GM18870 (cell line): ENCODE data around the gene RNF213.

Source experiments
- ATAC-seq: cut with Tn5 transposase; IDR thresholded peaks from one replicate; pipeline ENCODE4 v1.9.1; 2021; ENCODE audit warnings: moderate library complexity; ENCODE audit not compliant: unreplicated experiment

Gene RNF213

DNA sequence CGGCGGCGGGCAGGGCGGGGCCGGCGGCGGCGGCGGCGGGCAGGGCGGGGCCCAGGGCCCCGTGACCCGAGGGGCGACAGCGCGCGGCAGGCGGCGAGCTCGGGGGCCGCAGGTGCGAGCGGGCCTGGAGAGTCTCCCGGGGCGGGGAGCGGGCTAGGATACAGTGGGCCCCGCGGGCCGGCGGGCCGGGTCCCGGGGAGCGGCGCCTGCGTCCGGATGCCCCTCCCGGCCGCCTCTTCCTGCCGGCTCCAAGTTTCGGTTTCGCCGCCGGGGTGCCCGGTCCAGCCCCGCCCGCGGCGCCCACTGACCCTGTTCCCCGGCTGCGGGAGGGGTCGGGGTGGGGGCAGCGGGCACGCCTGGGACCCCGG, at the start of gene RNF213:
TSS of gene RNF213 (plus strand) at position 62 of the 368 bp plus-strand sequence. CDS start 2,830 bp downstream, outside the sequence.
- ATAC-seq: no peak

GRCh38 chr17:80212109-80212508, 48.5 kb upstream of the RNF213 start:
- ATAC-seq: no peak

DNA sequence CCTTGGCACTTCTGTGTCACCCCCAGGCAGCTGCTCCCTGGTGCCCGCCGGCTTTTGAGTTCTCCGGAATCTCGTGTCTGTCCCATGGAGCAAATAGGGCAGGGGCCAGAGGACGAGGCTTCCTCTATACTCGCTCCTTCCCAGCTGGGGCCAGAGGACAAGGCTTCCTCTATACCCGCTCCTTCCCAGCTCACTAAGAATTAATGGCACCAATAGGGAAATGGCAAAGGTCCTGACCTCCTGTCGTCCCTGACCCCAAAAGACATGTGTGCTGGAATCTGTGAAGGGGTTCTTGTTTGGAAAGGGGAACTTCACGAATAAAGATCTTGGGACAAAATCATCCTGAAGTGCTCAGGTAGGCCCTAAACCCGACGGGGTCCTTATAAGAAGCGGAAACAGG, 48.1 kb upstream of the RNF213 start:
- ATAC-seq: no peak

DNA sequence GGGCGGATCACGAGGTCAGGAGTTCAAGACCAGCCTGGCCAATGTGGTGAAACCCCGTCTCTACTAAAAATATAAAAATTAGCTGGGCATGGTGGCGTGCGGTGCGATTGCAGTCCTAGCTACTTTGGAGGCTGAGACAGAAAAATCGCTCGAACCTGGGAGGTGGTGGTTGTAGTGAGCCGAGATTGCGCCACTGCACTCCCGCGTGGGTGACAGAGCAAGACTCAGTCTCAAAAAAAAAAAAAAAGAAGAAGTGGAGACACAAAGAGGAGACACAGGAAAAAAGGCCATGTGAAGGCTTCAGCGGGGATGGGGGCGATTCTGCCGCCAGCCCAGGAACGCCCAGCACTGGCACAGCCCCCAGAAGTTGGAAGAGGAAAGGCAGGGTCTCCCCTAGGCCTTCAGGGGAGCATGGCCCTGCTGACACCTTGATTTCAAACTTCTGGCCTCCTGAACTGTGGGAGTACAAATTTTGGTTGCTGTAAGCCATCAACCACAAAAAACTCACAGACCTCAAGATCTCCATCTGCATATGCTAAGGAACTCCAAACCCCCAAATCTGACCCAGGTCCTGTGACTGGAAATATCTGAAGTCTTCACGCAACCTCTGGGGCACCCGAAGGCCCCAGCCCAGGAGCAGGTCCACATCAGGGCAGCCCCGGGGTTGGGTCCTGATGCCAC, 47.5 kb upstream of the RNF213 start:
- ATAC-seq: no peak

DNA sequence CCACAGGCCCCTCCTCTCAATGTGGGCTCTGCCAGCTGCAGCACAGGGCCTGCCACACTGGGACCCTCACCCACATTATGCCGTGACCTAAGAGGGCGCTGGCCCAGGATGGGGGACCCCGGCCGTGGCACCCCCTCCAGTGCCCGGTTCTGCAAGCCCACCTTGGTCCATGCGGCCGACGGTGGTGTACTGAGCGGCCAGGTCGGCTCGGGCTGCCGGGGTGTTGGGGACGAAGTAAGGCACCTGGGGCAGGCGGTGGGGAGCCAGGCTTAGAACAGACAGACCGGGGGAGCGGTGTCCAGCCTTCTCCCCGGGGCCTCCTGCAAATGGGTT, 47.0 kb upstream of the RNF213 start:
- ATAC-seq: no peak

GRCh38 chr17:80214012-80214877, 46.4 kb upstream of the RNF213 start:
- ATAC-seq: no peak

- no peak for ATAC-seq
These were observed 45.8 kb upstream of the RNF213 start for GRCh38 chr17:80214878-80215210.

GRCh38 chr17:80216473-80217456, 43.9 kb upstream of the RNF213 start:
- no peak for ATAC-seq

GRCh38 chr17:80217703-80218362, 42.8 kb upstream of the RNF213 start:
- no peak for ATAC-seq

DNA sequence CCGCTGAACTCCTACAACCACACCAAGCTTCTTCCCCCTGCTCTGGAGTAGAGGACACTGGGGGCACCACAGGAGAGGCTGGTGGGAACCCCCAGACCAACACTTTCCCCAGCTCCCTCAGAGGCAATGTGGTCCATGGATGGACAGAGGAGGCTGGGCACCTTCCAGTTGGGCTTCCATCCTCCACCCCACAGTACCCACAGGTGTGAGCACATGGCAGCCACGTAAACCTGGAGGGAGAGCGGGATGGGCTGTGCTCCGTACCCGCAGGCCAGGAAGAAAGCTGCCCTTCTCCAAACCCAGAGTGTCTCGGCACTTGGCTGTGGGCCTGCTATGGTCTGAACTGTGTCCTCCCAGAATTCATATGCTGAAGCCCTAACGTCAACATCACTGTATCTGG, 42.3 kb upstream of the RNF213 start:
- ATAC-seq: no peak

- no peak for ATAC-seq
These were observed 41.5 kb upstream of the RNF213 start for GRCh38 chr17:80219013-80219762.

DNA sequence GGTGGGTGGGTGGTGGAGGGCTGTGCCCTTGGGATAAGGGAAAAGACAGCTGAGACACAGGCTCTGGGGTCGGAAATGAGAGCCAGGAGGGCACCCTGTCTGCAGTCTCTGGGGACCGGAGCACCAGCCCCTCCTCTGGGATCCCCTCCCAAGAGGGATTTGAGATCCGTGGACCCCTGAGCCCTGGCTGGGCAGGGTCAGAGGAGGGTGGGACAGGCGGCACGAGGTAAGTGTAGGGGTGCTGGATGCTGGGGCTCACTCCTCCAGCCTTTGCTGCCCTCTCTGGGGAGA, 40.9 kb upstream of the RNF213 start:
- no peak for ATAC-seq

DNA sequence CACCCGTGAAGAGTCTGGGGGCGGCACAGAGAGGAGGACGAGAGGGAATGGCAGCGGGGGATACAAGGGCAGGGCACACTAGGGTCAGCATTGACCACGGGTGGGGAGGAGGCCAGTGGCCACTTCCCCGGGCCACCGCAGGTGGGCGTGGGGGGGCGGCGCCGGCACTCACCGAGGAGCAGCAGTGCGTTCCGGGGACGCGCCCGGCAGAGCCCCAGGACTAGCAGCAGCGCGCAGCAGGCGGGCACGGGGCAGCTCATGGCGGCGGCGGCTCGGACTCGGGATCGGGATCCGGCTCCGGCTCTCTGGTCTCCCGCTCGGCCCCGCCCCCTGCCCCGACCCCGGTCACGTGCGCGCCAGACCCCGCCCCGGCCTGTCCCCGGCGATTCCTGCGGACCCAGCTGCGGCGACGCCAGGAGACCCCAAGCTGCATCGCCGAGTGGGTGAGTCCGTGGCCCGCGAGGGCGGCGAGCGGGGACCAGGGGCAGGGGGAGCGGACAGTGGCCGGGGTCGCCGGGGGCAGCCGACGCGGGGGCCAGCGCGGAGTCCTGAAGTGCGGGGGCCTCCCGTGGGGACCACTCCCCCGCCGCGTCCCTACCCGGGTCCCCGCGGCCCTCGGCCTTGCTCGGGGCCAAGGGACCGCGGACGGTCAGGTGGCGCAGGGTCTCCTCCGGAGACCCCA, 40.5 kb upstream of the RNF213 start, which contains the start of the genes SGSH and SLC26A11:
TSS of gene SGSH (minus strand) at position 280 of the 682 bp plus-strand sequence. CDS start at position 260, 20 bp downstream.
TSS of gene SLC26A11 (plus strand) at position 374 of the 682 bp plus-strand sequence. CDS start 1,134 bp downstream, outside the sequence.
- no peak for ATAC-seq

DNA sequence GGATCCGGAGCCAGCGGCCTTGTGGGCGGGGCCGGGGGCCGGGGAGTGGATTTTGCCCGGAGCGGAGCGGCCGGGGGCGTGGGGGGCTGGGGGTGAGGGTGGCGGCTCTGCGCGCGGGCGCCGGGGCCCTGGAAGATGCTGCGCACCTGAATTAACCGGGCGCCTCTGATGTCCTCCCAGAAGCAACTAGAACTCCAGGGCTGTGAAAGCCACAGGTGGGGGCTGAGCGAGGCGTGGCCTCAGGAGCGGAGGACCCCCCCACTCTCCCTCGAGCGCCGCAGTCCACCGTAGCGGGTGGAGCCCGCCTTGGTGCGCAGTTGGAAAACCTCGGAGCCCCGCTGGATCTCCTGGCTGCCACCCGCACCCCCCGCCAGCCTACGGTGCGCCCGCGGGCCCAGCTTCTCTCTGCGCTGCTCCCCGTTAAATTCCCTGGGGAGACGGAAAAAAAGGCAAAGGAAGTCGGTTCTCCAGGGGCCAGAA, 39.9 kb upstream of the RNF213 start:
- no peak for ATAC-seq

DNA sequence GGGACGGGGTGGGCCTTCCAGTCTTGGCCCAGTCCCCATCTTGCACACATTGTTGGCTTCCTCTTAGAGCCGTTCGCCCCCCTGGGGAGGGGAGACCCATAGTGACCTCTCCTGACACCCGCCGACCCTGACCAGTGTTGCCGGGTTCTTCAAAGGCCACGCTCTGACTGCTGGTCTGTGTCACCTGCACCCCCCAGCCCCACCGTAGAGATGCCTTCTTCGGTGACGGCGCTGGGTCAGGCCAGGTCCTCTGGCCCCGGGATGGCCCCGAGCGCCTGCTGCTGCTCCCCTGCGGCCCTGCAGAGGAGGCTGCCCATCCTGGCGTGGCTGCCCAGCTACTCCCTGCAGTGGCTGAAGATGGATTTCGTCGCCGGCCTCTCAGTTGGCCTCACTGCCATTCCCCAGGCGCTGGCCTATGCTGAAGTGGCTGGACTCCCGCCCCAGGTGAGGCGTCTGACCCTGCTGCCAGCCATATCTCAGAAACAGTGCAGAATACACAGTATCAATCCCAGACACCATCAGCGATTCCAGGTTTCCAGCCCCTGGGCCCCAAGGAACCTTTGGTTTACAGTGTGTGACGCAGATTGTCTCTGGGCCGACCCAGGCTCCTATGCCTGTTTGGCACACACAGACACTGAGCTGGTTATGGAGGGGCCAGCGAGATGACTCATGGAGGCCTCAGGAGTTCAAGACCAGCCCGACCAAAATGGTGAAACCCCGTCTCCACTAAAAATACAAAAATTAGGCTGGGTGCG, 39.1 kb upstream of the RNF213 start:
- no peak for ATAC-seq

DNA sequence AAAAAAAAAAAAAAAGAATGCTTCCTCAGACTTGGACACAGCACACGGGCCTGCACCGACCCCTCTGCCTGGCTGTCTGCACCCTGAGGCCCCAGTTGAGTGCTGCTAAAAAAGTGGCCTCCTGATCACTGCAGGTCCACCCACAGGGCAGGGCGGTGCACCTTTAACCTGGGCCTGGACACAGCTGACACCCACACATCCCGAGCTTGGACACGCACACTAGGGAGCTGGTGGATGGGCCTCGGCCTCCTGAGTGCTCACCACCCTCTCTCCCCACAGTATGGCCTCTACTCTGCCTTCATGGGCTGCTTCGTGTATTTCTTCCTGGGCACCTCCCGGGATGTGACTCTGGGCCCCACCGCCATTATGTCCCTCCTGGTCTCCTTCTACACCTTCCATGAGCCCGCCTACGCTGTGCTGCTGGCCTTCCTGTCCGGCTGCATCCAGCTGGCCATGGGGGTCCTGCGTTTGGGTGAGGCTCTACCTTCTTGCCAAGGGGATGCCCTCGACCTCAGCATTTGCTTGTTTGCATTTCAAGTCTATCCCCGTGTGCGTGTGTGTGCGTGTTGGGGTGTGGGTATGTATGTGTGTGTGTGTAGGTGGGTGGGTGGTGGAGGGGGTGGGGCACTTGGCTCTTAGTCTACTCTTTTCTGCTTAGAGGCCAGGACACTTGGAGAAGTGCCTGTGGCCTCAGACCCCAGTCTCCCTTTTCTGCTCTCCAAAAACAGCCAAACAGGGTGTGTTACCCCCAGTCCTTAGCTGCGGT, 38.1 kb upstream of the RNF213 start:
- ATAC-seq: no peak

DNA sequence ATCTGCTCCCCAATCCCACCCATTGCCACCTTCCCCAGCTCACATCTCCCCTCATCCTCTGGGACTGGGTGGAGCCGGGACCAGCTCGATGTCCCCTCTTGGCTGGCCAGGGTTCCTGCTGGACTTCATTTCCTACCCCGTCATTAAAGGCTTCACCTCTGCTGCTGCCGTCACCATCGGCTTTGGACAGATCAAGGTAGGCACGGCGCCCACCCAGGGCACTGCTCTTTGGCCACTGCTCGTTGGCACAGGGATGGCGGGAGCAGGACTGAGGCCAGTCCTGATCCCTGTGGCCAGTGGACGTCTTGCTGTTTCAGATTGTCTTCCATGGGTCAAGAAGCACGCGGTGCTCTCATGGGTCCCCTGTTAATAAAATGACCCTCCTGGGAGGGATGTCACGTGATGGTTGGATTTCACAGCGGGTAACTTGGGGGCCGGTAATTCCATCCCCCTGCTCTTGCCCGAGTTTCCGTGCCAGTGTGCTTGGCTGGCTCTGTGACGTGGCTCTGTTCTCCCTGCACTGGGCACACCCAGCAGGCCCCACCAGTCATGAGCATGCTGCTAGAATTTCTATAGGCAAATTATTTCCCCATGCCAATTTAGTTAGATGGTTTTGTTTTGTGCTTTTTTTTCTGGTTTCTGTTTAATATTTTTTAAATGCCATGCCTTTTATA, 37.4 kb upstream of the RNF213 start:
- ATAC-seq: no peak
